Measurements from ENCODE around the gene KDM8. TPM values are rescaled to one million over a fixed set of nuclear protein-coding genes. Genes with fewer than 3 reads are reported as not detected.
"Not testable (repeated sequence)": the region's sequence is repeated elsewhere in the genome, so short reads cannot be mapped to it uniquely, and the experiment has no call there.

The KDM8 gene
- total RNA-seq, 1 experiment from 2014 or later: 15.5 TPM

DNA sequence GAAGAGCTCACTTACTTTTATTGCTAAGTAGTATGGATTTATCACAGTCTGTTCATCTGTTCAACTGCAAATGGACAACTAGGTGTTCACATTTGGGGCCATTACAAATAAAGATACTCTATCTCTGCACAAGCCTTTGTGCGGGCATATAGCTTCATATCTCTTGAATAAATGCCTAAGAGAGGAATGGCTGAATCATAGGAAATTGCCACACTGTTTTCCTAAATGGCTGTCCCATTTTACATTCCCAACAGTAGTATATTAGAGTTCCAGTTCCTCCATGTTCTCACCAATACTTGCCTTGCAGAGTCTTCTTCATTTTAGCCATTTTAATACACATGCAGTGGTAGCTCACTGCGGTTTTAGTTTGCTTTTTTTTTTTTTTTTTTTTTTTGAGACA, 44.7 kb downstream of the KDM8 start:
- no peak overlapping the region for H2BK15ac ChIP-seq (ENCODE audit: low read depth, low read length)
- H3K14ac ChIP-seq (ENCODE audit: insufficient read depth, low read length): no peak overlapping the region
- H3K36me3 Mint-ChIP-seq (ENCODE audit: insufficient read depth in 1 of 3, low read depth in 3 of 3): no peaks in the 10 kb centered on the region
- no peak overlapping the region for H3K27ac Mint-ChIP-seq
- no peaks in the 10 kb centered on the region for H3K27me3 Mint-ChIP-seq (ENCODE audit: low read depth)
- H4K91ac ChIP-seq (ENCODE audit: insufficient read length, low read depth, low read length): no peak overlapping the region
- no peak overlapping the region for H2AFZ ChIP-seq (ENCODE audit: low read length)
- H3K4me3 Mint-ChIP-seq: no peak overlapping the region
- no peak overlapping the region for H3K9ac ChIP-seq (ENCODE audit: extremely low read depth, insufficient read length, low read length)
- no peak overlapping the region for H3K4me2 ChIP-seq (ENCODE audit: insufficient read depth, insufficient read length, low read length)
- H3K79me2 ChIP-seq (ENCODE audit: insufficient read depth, low read length): no peaks in the 10 kb centered on the region
- no peak overlapping the region for H3K4ac ChIP-seq (ENCODE audit: low read depth, low read length)
- H3K23ac ChIP-seq (ENCODE audit: insufficient read length, low read depth, low read length): no peak overlapping the region
- no peaks in the 10 kb centered on the region for H3K9me3 Mint-ChIP-seq
- no peaks in the 10 kb centered on the region for H3K23me2 ChIP-seq (ENCODE audit: insufficient read length, low read depth, low read length, poor library complexity, severe bottlenecking)
- H2BK120ac ChIP-seq (ENCODE audit: low read depth, low read length, poor library complexity, severe bottlenecking): no peak overlapping the region
- WGBS (ENCODE audit: extremely low coverage, insufficient read length, low lambda C conversion rate): no CpG with 5 or more reads among the region's 2 CpGs
- no peaks in the 10 kb centered on the region for H3K79me1 ChIP-seq (ENCODE audit: insufficient read depth, low read depth, low read length, poor library complexity, severe bottlenecking)
- H3K18ac ChIP-seq (ENCODE audit: insufficient read length, low read depth, low read length): no peak overlapping the region
- peaks cover 4% of the 10 kb centered on the region; the same call in 1 of the 2 replicates for H3K4me1 ChIP-seq (ENCODE audit: insufficient read depth, low read length)
- no peaks in the 10 kb centered on the region for H3K27me3 ChIP-seq (ENCODE audit: insufficient read depth, low read length)
- H2AK5ac ChIP-seq (ENCODE audit: insufficient read length, low read length): no peak overlapping the region
- TF ChIP-seq, protein P1, sequence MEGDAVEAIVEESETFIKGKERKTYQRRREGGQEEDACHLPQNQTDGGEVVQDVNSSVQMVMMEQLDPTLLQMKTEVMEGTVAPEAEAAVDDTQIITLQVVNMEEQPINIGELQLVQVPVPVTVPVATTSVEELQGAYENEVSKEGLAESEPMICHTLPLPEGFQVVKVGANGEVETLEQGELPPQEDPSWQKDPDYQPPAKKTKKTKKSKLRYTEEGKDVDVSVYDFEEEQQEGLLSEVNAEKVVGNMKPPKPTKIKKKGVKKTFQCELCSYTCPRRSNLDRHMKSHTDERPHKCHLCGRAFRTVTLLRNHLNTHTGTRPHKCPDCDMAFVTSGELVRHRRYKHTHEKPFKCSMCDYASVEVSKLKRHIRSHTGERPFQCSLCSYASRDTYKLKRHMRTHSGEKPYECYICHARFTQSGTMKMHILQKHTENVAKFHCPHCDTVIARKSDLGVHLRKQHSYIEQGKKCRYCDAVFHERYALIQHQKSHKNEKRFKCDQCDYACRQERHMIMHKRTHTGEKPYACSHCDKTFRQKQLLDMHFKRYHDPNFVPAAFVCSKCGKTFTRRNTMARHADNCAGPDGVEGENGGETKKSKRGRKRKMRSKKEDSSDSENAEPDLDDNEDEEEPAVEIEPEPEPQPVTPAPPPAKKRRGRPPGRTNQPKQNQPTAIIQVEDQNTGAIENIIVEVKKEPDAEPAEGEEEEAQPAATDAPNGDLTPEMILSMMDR (conservative IDR thresholded peaks at IDR 0.05): no peak
- H4K8ac ChIP-seq (replicated peaks; ENCODE audit: insufficient read length, low read depth, low read length): no peak overlapping the region
- H2BK20ac ChIP-seq (ENCODE audit: low read depth, low read length, poor library complexity, severe bottlenecking): no peak overlapping the region
- H3K4me1 Mint-ChIP-seq: peaks cover 4 to 12% of the 10 kb centered on the region in 2 experiments
- H3K27ac ChIP-seq (ENCODE audit: insufficient read length, low read depth, low read length): no peak overlapping the region
- H4K20me1 ChIP-seq (ENCODE audit: control insufficient read depth, insufficient read depth, insufficient read length): no peaks in the 10 kb centered on the region
- H2BK5ac ChIP-seq (ENCODE audit: insufficient read length, low read length): no peak overlapping the region
- no peaks in the 10 kb centered on the region for H3K9me3 ChIP-seq (ENCODE audit: control insufficient read depth, low read depth, low read length)
- no peak overlapping the region for H4K5ac ChIP-seq (ENCODE audit: insufficient read length, low read depth, low read length)
- no peak overlapping the region for H3T11ph ChIP-seq (ENCODE audit: low read length)
- no peak for DNase-seq
- H3K56ac ChIP-seq (ENCODE audit: insufficient read length, low read depth, low read length): no peak overlapping the region
- H2BK12ac ChIP-seq (ENCODE audit: insufficient read length, low read depth, low read length): no peak overlapping the region

DNA sequence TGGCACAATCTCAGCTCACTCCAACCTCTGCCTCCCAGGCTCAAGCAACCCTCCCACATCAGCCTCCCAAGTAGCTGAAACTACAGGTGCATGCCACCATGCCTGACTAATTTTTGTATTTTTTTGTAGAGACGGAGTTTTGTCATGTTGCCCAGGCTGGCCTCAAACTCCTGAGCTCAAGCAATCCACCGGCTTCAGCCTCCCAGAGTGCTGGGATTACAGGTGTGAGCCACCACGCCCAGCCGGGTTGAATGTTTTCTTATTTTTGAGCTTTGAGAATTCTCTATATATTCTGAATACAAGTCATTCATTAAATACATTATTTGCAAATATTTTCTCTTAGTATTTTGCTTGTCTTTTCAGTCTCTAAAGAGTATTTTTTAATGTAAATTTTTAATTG, 45.6 kb downstream of the KDM8 start:
- not testable (repeated sequence) for H3K9me3 Mint-ChIP-seq; H3K36me3 Mint-ChIP-seq (ENCODE audit: insufficient read depth in 1 of 3, low read depth in 3 of 3); H2BK20ac ChIP-seq (ENCODE audit: low read depth, low read length, poor library complexity, severe bottlenecking); H3K18ac ChIP-seq (ENCODE audit: insufficient read length, low read depth, low read length); H3T11ph ChIP-seq (ENCODE audit: low read length); H4K91ac ChIP-seq (ENCODE audit: insufficient read length, low read depth, low read length); H3K4ac ChIP-seq (ENCODE audit: low read depth, low read length); H3K27me3 Mint-ChIP-seq (ENCODE audit: low read depth); H2BK15ac ChIP-seq (ENCODE audit: low read depth, low read length); H4K5ac ChIP-seq (ENCODE audit: insufficient read length, low read depth, low read length); H3K14ac ChIP-seq (ENCODE audit: insufficient read depth, low read length); DNase-seq; H2BK5ac ChIP-seq (ENCODE audit: insufficient read length, low read length); H4K8ac ChIP-seq (replicated peaks; ENCODE audit: insufficient read length, low read depth, low read length); H3K23ac ChIP-seq (ENCODE audit: insufficient read length, low read depth, low read length); H2AK5ac ChIP-seq (ENCODE audit: insufficient read length, low read length); H3K4me3 Mint-ChIP-seq; H2BK12ac ChIP-seq (ENCODE audit: insufficient read length, low read depth, low read length); H3K23me2 ChIP-seq (ENCODE audit: insufficient read length, low read depth, low read length, poor library complexity, severe bottlenecking); H3K27ac ChIP-seq (ENCODE audit: insufficient read length, low read depth, low read length); H3K79me1 ChIP-seq (ENCODE audit: insufficient read depth, low read depth, low read length, poor library complexity, severe bottlenecking); H3K4me2 ChIP-seq (ENCODE audit: insufficient read depth, insufficient read length, low read length); H4K20me1 ChIP-seq (ENCODE audit: control insufficient read depth, insufficient read depth, insufficient read length); H3K4me1 ChIP-seq (ENCODE audit: insufficient read depth, low read length); H3K27ac Mint-ChIP-seq; H3K4me1 Mint-ChIP-seq; H3K9me3 ChIP-seq (ENCODE audit: control insufficient read depth, low read depth, low read length); H2AFZ ChIP-seq (ENCODE audit: low read length); H3K27me3 ChIP-seq (ENCODE audit: insufficient read depth, low read length); H3K56ac ChIP-seq (ENCODE audit: insufficient read length, low read depth, low read length); H2BK120ac ChIP-seq (ENCODE audit: low read depth, low read length, poor library complexity, severe bottlenecking); H3K9ac ChIP-seq (ENCODE audit: extremely low read depth, insufficient read length, low read length); H3K79me2 ChIP-seq (ENCODE audit: insufficient read depth, low read length)
- WGBS (ENCODE audit: extremely low coverage, insufficient read length, low lambda C conversion rate): no CpG with 5 or more reads among the region's 4 CpGs
